ENCODE data around the gene RALB. TPM values are rescaled to one million over a fixed set of nuclear protein-coding genes. Genes with fewer than 3 reads are reported as not detected.

Gene RALB
- total RNA-seq, 1 experiment from 2014 or later = 24.6 TPM

DNA sequence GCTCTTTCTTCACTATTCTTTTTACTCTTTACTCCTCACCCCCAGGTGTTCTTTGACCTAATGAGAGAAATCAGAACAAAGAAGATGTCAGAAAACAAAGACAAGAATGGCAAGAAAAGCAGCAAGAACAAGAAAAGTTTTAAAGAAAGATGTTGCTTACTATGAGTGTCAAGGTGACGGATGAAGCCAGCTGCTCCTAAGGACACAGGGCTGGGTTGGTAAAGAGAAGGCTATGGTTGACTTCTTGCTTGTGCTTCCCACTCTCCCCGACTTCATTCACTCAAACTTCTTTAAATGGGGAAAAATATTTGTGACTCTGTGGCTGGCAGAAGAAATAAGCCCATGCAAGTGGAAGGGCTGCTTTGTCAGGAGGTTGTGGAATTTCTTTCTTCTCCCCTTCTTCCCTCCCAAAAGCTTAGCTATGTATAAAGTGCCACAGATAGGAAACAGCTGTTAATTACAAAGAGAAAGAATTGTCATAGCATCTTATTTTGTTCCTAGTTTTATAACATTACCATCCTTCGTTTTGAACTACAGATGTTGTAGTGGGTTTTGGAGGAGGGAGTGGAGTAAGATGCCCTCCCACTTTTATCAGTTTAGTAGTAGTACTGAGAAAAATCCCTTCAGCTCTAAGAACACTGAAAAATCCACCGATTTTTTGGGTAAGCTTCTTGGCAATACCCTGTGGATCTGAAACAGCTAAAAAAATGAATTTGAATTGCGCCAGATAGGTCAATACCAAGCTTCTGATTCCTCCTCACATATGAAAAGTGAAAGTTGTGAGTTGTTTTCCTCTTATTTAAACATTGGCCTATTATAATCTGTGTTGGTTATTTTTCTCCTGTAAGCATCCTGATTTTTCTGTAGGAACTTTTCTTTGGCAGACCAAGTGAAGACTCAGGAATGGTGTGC lies 40.7 kb downstream of the RALB start:
- Histone ChIP-seq H4K20me1 (ENCODE audit: control insufficient read depth, insufficient read depth, insufficient read length) (no peaks in the 10 kb centered on the region), H2BK120ac (ENCODE audit: low read depth, low read length, poor library complexity, severe bottlenecking) (no peak overlapping the region), H3K4ac (ENCODE audit: low read depth, low read length) (no peak overlapping the region), H2BK20ac (ENCODE audit: low read depth, low read length, poor library complexity, severe bottlenecking) (no peak overlapping the region), H3K23ac (ENCODE audit: insufficient read length, low read depth, low read length) (no peak overlapping the region), H2BK5ac (ENCODE audit: insufficient read length, low read length) (no peak overlapping the region), H3K18ac (ENCODE audit: insufficient read length, low read depth, low read length) (no peak overlapping the region), H4K91ac (ENCODE audit: insufficient read length, low read depth, low read length) (no peak overlapping the region), H3K9ac (ENCODE audit: extremely low read depth, insufficient read length, low read length) (no peak overlapping the region), H3K79me1 (ENCODE audit: insufficient read depth, low read depth, low read length, poor library complexity, severe bottlenecking) (no peaks in the 10 kb centered on the region), H3K56ac (ENCODE audit: insufficient read length, low read depth, low read length) (no peak overlapping the region), H3K23me2 (ENCODE audit: insufficient read length, low read depth, low read length, poor library complexity, severe bottlenecking) (no peaks in the 10 kb centered on the region), H2BK12ac (ENCODE audit: insufficient read length, low read depth, low read length) (no peak overlapping the region), H4K5ac (ENCODE audit: insufficient read length, low read depth, low read length) (no peak overlapping the region), H3K14ac (ENCODE audit: insufficient read depth, low read length) (no peak overlapping the region), H2BK15ac (ENCODE audit: low read depth, low read length) (no peak overlapping the region), H3K4me2 (ENCODE audit: insufficient read depth, insufficient read length, low read length) (no peak overlapping the region), H3K79me2 (ENCODE audit: insufficient read depth, low read length) (no peaks in the 10 kb centered on the region), H2AK5ac (ENCODE audit: insufficient read length, low read length) (no peak overlapping the region), H3K4me1 (ENCODE audit: insufficient read depth, low read length) (peaks cover 27% of the 10 kb centered on the region; the same call in 1 of the 2 replicates), H3T11ph (ENCODE audit: low read length) (no peak overlapping the region), H2AFZ (ENCODE audit: low read length) (no peak overlapping the region), H4K8ac (replicated peaks; ENCODE audit: insufficient read length, low read depth, low read length) (no peak overlapping the region), H3K9me3 (ENCODE audit: control insufficient read depth, low read depth, low read length) (no peaks in the 10 kb centered on the region), H3K27me3 (ENCODE audit: insufficient read depth, low read length) (no peaks in the 10 kb centered on the region), H3K27ac (ENCODE audit: insufficient read length, low read depth, low read length) (no peak overlapping the region)
- no peaks in the 10 kb centered on the region for H3K27me3 Mint-ChIP-seq (ENCODE audit: low read depth)
- peak overlapping the region in 1 of 2 experiments; percentile 4; a peak in 1 of 5 replicates for H3K4me3 Mint-ChIP-seq
- peaks cover 50 to 55% of the 10 kb centered on the region in 2 experiments for H3K4me1 Mint-ChIP-seq
- H3K27ac Mint-ChIP-seq = peak overlapping the region in 2 of 3 experiments; percentile 76 to 93; a peak in 4 of 7 replicates
- H3K36me3 Mint-ChIP-seq (ENCODE audit: insufficient read depth in 1 of 3, low read depth in 3 of 3) = peaks cover 0 to 17% (median 12%) of the 10 kb centered on the region in 3 experiments; a peak in 6 of 7 replicates
- WGBS (ENCODE audit: extremely low coverage, insufficient read length, low lambda C conversion rate) = no CpG with 5 or more reads among the region's 5 CpGs
- no peaks in the 10 kb centered on the region for H3K9me3 Mint-ChIP-seq
- DNase-seq = no peak
- no peak for TF ChIP-seq CTCF (conservative IDR thresholded peaks at IDR 0.05)

All from H9 (cell line).